Cardiac septum (tissue), 1 donor: Measurements from ENCODE around the gene INSYN1. TPM values are rescaled to one million over a fixed set of nuclear protein-coding genes. Genes with fewer than 3 reads are reported as not detected.
"Not testable (repeated sequence)": the region's sequence is repeated elsewhere in the genome, so short reads cannot be mapped to it uniquely, and the experiment has no call there.

ENCODE experiments used
- DNase-seq: peaks from one replicate; pipeline ENCODE4 v3.0.0-alpha.2; 2020; ENCODE audit warnings: low spot score
- intact Hi-C: fragments of 100-400 bp; cut with DNase I; formaldehyde crosslinking; loops from one replicate; pipeline ENCODE4 v1.14.0; 2022
- long read RNA-seq: library from polyadenylated mRNA; unstranded; transcript quantifications from one replicate; pipeline ENCODE4 v2.0.0, GENCODE V29; 2021
- total RNA-seq: library from RNA; stranded (reverse); fragmentation: NEBNext Ultra II Directional; extraction: Animal tissue kit (Norgen Biotek cat#: 25700); gene quantifications from one replicate; pipeline ENCODE4 v1.2.1, GENCODE V29; 2021
- donor health status: DM: no; HTN: no; CAD: no.

Gene INSYN1
- total RNA-seq = 55.3 TPM
- long read RNA-seq, full-length matches to known transcripts = 53 of 77 reads
- long read RNA-seq, partial matches to known transcripts = 4 of 77 reads
- long read RNA-seq, other reads (novel, unspliced or antisense) = 20 of 77 reads

GRCh38 chr15:73753250-73754130 is at the start of gene INSYN1:
Gene INSYN1, minus strand, starts transcription at chr15:73753351. Its CDS starts 2,221 bp downstream, at chr15:73751130.
- DNase-seq = no peak
- intact Hi-C loops = no loop called here

- DNase-seq = peak; percentile 81
- intact Hi-C loops = loop anchor here (5.0 kb wide), 1 partner anchor 85 kb away; no protein-coding TSS in a partner anchor
Observed at GRCh38 chr15:73802431-73803041, 49.4 kb upstream of the INSYN1 start.

- peak; percentile 85 for DNase-seq
- intact Hi-C loops = loop anchor here (5.0 kb wide), 1 partner anchor 84 kb away; no protein-coding TSS in a partner anchor
Observed at GRCh38 chr15:73800662-73801345, 47.7 kb upstream of the INSYN1 start.

GRCh38 chr15:73799466-73799865 is 46.3 kb upstream of the INSYN1 start:
- DNase-seq = no peak
- intact Hi-C loops = no loop called here

GRCh38 chr15:73797366-73798158 is 44.4 kb upstream of the INSYN1 start:
- DNase-seq = no peak
- intact Hi-C loops = no loop called here

GRCh38 chr15:73796331-73796831 is 43.2 kb upstream of the INSYN1 start:
- intact Hi-C loops = no loop called here
- DNase-seq = peak; percentile 80

GRCh38 chr15:73794443-73795133 is 41.4 kb upstream of the INSYN1 start:
- DNase-seq = no peak
- intact Hi-C loops = no loop called here

GRCh38 chr15:73792899-73793541 is 39.9 kb upstream of the INSYN1 start:
- DNase-seq, intact Hi-C loops: not testable (repeated sequence)

GRCh38 chr15:73792415-73792814 is 39.3 kb upstream of the INSYN1 start:
- intact Hi-C loops = no loop called here
- no peak for DNase-seq

GRCh38 chr15:73789521-73790240 is 36.5 kb upstream of the INSYN1 start:
- no peak for DNase-seq
- intact Hi-C loops = loop anchor here (5.0 kb wide), 1 partner anchor 42 kb away; no protein-coding TSS in a partner anchor

GRCh38 chr15:73787621-73788020 is 34.5 kb upstream of the INSYN1 start:
- DNase-seq = no peak
- intact Hi-C loops = loop anchor here (5.0 kb wide), 1 partner anchor 40 kb away; no protein-coding TSS in a partner anchor

GRCh38 chr15:73786538-73786937 is 33.4 kb upstream of the INSYN1 start:
- no peak for DNase-seq
- intact Hi-C loops = loop anchor here (5.0 kb wide), 1 partner anchor 39 kb away; no protein-coding TSS in a partner anchor

GRCh38 chr15:73785256-73786014 is 32.3 kb upstream of the INSYN1 start:
- not testable (repeated sequence) for DNase-seq
- intact Hi-C loops = loop anchor here (5.0 kb wide), 1 partner anchor 38 kb away; no protein-coding TSS in a partner anchor

GRCh38 chr15:73784291-73784690 is 31.1 kb upstream of the INSYN1 start:
- intact Hi-C loops = no loop called here
- no peak for DNase-seq

GRCh38 chr15:73782344-73782959 is 29.3 kb upstream of the INSYN1 start:
- no peak for DNase-seq
- intact Hi-C loops = no loop called here
